ENCODE measurements around the gene TSSK1B.

TSSK1B gene

GRCh38 chr5:113433862-113434612 is 752 bp downstream of the TSSK1B start:
- no peak for DNase-seq (ENCODE audit: extremely low read depth, low read depth)

GRCh38 chr5:113433071-113433470 is 1.7 kb downstream of the TSSK1B start:
- TF ChIP-seq CTCF (IDR thresholded peaks at IDR 0.05; ENCODE audit: low read depth, low read length) = no peak
- no peak for DNase-seq (ENCODE audit: extremely low read depth, low read depth)

More at GRCh38 chr5:113433862-113434612, 752 bp downstream of the TSSK1B start:
- TF ChIP-seq CTCF (IDR thresholded peaks at IDR 0.05; ENCODE audit: low read depth, low read length) = no peak

- no peak for TF ChIP-seq CTCF (IDR thresholded peaks at IDR 0.05; ENCODE audit: low read depth, low read length)
- DNase-seq (ENCODE audit: extremely low read depth, low read depth) = no peak
Measured at GRCh38 chr5:113427871-113428574, 6.8 kb downstream of the TSSK1B start.

GRCh38 chr5:113425909-113426308 is 8.9 kb downstream of the TSSK1B start:
- no peak for DNase-seq (ENCODE audit: extremely low read depth, low read depth)
- no peak for TF ChIP-seq CTCF (IDR thresholded peaks at IDR 0.05; ENCODE audit: low read depth, low read length)

GRCh38 chr5:113421693-113422092 is 13.1 kb downstream of the TSSK1B start:
- DNase-seq (ENCODE audit: extremely low read depth, low read depth) = no peak
- TF ChIP-seq CTCF (IDR thresholded peaks at IDR 0.05; ENCODE audit: low read depth, low read length) = no peak

- no peak for DNase-seq (ENCODE audit: extremely low read depth, low read depth)
Measured at GRCh38 chr5:113405530-113405929, 29.3 kb downstream of the TSSK1B start.

More at GRCh38 chr5:113405530-113405929, 29.3 kb downstream of the TSSK1B start:
- TF ChIP-seq CTCF (IDR thresholded peaks at IDR 0.05; ENCODE audit: low read depth, low read length) = no peak

All from AG09319 (cell line).